DOHH2 (cell line): Measurements from ENCODE around the gene ZBTB7C.

Source experiments
- H3F3A ChIP-seq: fragments of 200-600 bp; sonication (generic), shearing (Covaris generic); 2 replicates; pipeline ENCODE4 v1.6.0; 2016; ENCODE audit warnings: antibody characterized with exemption, mild to moderate bottlenecking; ENCODE audit not compliant: control insufficient read depth, insufficient read depth
- H3K27ac ChIP-seq: fragments of 200-600 bp; sonication (generic); 2 replicates; pipeline ENCODE4 v1.5.1; 2014; ENCODE audit warnings: low read depth, mild to moderate bottlenecking, low read length, moderate library complexity
- H3K27me3 ChIP-seq: fragments of 200-600 bp; sonication (generic); 2 replicates; pipeline ENCODE4 v1.6.1; 2014; ENCODE audit warnings: mild to moderate bottlenecking, low read length, mixed read lengths; ENCODE audit not compliant: control insufficient read depth
- H3K36me3 ChIP-seq: fragments of 200-600 bp; sonication (generic); 2 replicates; pipeline ENCODE4 v1.6.1; 2014; ENCODE audit warnings: mild to moderate bottlenecking, low read length, moderate library complexity, mixed read lengths; ENCODE audit not compliant: control insufficient read depth
- H3K4me1 ChIP-seq: fragments of 200-600 bp; sonication (generic); 2 replicates; pipeline ENCODE4 v1.6.1; 2014; ENCODE audit warnings: mild to moderate bottlenecking, low read length, mixed read lengths; ENCODE audit not compliant: control insufficient read depth
- H3K4me2 ChIP-seq: fragments of 200-600 bp; sonication (generic); 2 replicates; pipeline ENCODE4 v1.6.0; 2014; ENCODE audit warnings: mild to moderate bottlenecking, low read length, moderate library complexity
- H3K4me3 ChIP-seq: fragments of 200-600 bp; sonication (generic); 2 replicates; pipeline ENCODE4 v1.5.1; 2014; ENCODE audit warnings: mild to moderate bottlenecking, low read length, mixed read lengths
- H3K79me2 ChIP-seq: fragments of 200-600 bp; sonication (generic); 2 replicates; pipeline ENCODE4 v1.6.1; 2014; ENCODE audit warnings: mild to moderate bottlenecking, low read length, mixed read lengths; ENCODE audit not compliant: control insufficient read depth
- H3K9me2 ChIP-seq: fragments of 200-600 bp; sonication (generic); replicated peaks from 2 replicates; pipeline ENCODE4 v1.6.1; 2014; ENCODE audit warnings: mild to moderate bottlenecking, low read length, mixed read lengths; ENCODE audit not compliant: control insufficient read depth
- H3K9me3 ChIP-seq: fragments of 200-600 bp; sonication (generic); 2 replicates; pipeline ENCODE4 v1.6.1; 2014; ENCODE audit warnings: antibody characterized with exemption, low read length, mixed read lengths; ENCODE audit not compliant: control insufficient read depth, insufficient read depth
- H4K20me1 ChIP-seq: fragments of 200-600 bp; sonication (generic); 2 replicates; pipeline ENCODE4 v1.6.0; 2014; ENCODE audit warnings: low read depth, mild to moderate bottlenecking, antibody characterized with exemption, low read length, moderate library complexity; ENCODE audit not compliant: control insufficient read depth, insufficient read depth
- EZH2phosphoT487 ChIP-seq: fragments of 200-600 bp; sonication (generic); IDR thresholded peaks from 2 replicates; pipeline ENCODE4 v1.6.1; 2017; ENCODE audit warnings: borderline replicate concordance, mild to moderate bottlenecking, antibody characterized with exemption, low read length, moderate library complexity, mixed read lengths
- TF ChIP-seq, protein P1 (sequence below): fragments of 200-600 bp; sonication (generic); IDR thresholded peaks from one replicate; pipeline ENCODE4 v1.5.1; 2014; ENCODE audit warnings: antibody characterized with exemption, mild to moderate bottlenecking, low read depth, low read length; ENCODE audit not compliant: poor library complexity, severe bottlenecking

Gene ZBTB7C

DNA sequence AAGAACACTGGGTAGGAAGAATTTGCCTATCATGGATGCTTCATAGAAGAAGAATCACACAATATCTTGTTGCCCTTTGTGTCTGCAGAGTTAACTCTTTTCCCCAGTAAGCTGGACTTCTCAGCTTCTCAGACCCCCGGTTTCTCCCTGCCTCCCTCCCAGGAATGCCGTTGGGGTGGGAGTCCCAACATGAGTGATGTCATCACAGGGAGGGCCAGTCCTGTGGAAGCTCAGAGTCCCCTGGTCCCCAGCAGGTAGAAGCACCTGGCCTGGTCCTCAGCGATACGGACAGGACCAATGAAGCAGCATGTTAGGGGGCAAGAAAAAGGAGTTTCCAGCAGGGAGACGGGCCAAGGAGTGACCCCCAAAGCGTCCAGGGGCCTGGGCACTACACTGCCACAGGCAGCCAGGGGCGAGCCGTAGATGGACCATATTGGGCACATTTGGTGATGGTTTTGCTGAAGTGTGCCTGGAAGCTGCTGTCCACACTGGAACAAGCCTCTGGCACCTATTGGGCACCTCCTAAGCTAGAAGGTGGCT lies 242.8 kb downstream of the ZBTB7C start:
- no peak overlapping the region for H3K4me3 ChIP-seq
- no peaks in the 10 kb centered on the region for H3K79me2 ChIP-seq
- no peaks in the 10 kb centered on the region for H3F3A ChIP-seq
- no peak overlapping the region for H3K27ac ChIP-seq
- H3K9me3 ChIP-seq: no peaks in the 10 kb centered on the region
- H3K36me3 ChIP-seq: no peaks in the 10 kb centered on the region
- H4K20me1 ChIP-seq: no peaks in the 10 kb centered on the region
- no peak for TF ChIP-seq EZH2phosphoT487
- TF ChIP-seq, protein P1, sequence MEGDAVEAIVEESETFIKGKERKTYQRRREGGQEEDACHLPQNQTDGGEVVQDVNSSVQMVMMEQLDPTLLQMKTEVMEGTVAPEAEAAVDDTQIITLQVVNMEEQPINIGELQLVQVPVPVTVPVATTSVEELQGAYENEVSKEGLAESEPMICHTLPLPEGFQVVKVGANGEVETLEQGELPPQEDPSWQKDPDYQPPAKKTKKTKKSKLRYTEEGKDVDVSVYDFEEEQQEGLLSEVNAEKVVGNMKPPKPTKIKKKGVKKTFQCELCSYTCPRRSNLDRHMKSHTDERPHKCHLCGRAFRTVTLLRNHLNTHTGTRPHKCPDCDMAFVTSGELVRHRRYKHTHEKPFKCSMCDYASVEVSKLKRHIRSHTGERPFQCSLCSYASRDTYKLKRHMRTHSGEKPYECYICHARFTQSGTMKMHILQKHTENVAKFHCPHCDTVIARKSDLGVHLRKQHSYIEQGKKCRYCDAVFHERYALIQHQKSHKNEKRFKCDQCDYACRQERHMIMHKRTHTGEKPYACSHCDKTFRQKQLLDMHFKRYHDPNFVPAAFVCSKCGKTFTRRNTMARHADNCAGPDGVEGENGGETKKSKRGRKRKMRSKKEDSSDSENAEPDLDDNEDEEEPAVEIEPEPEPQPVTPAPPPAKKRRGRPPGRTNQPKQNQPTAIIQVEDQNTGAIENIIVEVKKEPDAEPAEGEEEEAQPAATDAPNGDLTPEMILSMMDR: no peak
- H3K9me2 ChIP-seq: no peaks in the 10 kb centered on the region
- H3K4me2 ChIP-seq: no peak overlapping the region
- H3K4me1 ChIP-seq: no peaks in the 10 kb centered on the region
- peaks cover 4% of the 10 kb centered on the region; the same call in 1 of the 2 replicates for H3K27me3 ChIP-seq

DNA sequence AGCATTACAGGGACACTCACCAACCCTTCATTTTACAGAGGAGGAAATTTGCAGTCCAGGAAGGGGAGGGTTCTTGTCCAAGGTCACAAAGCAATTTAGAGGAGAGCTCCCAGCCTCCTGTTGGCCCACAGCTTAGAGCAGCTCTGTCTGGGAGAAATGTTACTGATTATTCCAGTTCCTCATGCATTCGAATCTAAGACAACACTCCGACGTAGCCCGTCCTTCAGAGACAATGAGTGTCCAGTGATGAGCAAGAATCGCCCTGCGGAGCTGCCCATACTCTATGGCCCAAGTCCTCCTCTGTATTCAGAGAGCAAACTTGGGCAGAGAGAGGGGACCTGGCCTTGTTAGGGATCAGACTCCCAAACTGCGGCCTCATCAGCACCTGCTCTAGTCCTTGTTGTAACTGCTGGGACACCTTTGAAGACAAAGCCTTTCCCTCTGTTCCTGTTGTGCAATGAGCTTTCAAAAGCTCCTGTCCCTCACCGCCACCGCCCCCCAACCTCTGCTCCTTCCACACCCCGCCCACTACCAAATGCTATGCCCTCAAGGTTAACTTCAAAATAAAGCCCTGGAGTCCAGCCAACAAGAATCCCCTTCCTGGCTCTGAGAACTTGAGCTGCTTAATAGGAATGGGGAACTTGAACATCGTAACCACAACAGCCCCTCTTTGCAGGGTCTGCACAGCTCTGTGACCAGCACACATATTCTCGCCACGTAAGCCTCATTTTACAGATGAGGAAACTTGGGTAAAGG lies 243.9 kb downstream of the ZBTB7C start:
- H3K79me2 ChIP-seq: no peaks in the 10 kb centered on the region
- H3K4me3 ChIP-seq: no peak overlapping the region
- H3K27ac ChIP-seq: no peak overlapping the region
- no peaks in the 10 kb centered on the region for H3K9me3 ChIP-seq
- H3K9me2 ChIP-seq: no peaks in the 10 kb centered on the region
- no peaks in the 10 kb centered on the region for H3K4me1 ChIP-seq
- peaks cover 4% of the 10 kb centered on the region; the same call in 1 of the 2 replicates for H3K27me3 ChIP-seq
- no peaks in the 10 kb centered on the region for H4K20me1 ChIP-seq
- TF ChIP-seq EZH2phosphoT487: no peak
- TF ChIP-seq, protein P1: no peak
- no peaks in the 10 kb centered on the region for H3F3A ChIP-seq
- no peak overlapping the region for H3K4me2 ChIP-seq
- no peaks in the 10 kb centered on the region for H3K36me3 ChIP-seq

DNA sequence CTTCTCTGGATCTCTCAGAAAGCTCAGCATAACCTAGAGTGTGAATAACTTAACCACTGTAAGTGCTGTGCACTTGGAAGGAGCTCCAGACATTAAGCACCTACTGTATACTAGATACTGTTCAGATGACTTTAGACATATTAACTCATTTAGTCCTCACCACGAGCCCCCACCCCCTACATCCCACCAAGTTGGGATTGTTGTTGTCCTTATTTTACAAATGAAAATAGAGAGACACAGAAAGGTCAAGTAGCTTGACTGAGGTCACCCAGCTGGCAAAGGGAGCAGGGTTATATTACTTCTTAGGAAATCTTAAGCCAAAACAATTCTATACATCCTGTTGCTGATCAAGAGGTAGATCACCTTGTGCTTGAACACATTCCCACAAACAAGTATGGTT lies 244.5 kb downstream of the ZBTB7C start:
- Histone ChIP-seq H3K4me1 (no peaks in the 10 kb centered on the region), H3K9me3 (no peaks in the 10 kb centered on the region), H3K9me2 (no peaks in the 10 kb centered on the region), H3K27ac (no peak overlapping the region), H3K27me3 (peaks cover 4% of the 10 kb centered on the region; the same call in 1 of the 2 replicates), H3K79me2 (no peaks in the 10 kb centered on the region), H4K20me1 (no peaks in the 10 kb centered on the region), H3K4me2 (no peak overlapping the region), H3K4me3 (no peak overlapping the region), H3F3A (no peaks in the 10 kb centered on the region), H3K36me3 (no peaks in the 10 kb centered on the region)
- no peak for TF ChIP-seq EZH2phosphoT487
- TF ChIP-seq, protein P1: no peak
